GM18507 (cell line): ENCODE data around the gene EPAS1.

ENCODE experiments used
- DNase-seq: peaks from one replicate; pipeline ENCODE4 v3.0.0; 2011; ENCODE audit warnings: low read depth; ENCODE audit not compliant: insufficient read length; ENCODE audit errors: extremely low spot score
- FAIRE-seq: peaks from 2 replicates; lab custom pipeline; 2011; peaks lifted over from hg19 to GRCh38; lab: Jason Lieb, UNC

The EPAS1 gene

GRCh38 chr2:46296840-46297545, at the start of gene EPAS1:
Gene EPAS1 (plus strand): TSS chr2:46297407. CDS start chr2:46297912, 505 bp downstream.
- DNase-seq (peak; percentile 80), FAIRE-seq (peak; percentile 9)

- FAIRE-seq, result no peak
Observed at GRCh38 chr2:46248171-46248570, 49.0 kb upstream of the EPAS1 start.

DNA sequence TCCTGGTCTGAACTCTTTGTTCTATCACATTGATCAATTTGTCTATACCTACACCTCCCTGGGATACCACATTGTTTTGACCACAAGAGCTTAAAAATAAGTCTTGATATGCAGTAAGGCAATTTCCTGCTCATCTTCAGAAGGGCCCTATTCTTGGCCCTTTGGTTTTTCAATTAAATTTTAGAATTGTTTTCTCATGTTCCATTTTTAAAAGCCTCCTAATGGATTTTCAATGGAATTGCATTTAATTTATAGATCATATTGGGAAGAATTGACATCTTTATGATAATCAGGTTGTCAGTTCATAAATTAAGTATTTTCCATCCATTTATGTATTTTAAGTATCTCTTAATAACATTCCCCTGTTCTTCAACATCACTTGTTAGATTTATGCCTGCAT, 47.6 kb upstream of the EPAS1 start:
- no peak for FAIRE-seq
- DNase-seq, result no peak

More at GRCh38 chr2:46248171-46248570, 49.0 kb upstream of the EPAS1 start:
- no peak for DNase-seq

DNA sequence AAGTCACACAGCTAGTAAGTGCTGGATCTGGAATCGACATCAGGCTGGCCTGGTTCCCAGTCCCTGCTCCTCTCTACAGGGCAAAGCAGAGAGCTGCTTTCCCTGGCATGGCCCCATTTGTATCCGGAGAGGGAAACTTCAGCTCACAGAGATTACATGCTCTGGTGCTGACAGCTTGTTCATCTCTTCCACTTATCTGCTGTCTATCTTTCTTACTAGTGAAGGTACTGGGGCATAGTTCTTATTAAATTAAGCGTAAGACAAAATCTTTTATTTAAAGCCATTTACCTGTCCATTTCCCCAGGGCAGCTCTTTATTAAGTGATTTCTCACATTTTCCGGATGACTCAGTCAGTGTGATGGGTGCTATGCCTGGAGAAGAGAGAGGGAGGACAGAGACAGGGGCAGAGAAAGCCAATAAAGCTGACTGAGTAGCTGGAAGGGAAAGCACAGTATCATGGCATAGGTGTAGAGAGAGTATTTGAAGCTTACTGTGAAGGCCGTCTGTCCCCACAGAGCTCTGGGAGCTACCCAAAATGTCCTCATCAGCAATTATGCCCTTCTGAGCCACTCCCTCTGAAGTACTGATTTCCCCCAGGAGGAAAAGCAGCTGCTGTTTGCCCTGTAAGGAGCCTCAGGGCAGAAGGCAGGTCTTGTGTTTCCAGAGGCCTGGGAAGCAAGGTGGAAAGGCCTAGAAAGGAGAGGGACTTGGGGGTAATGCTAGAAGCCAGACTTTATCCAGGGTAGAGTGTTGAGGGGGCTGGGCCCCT, 44.1 kb upstream of the EPAS1 start:
- no peak for FAIRE-seq
- no peak for DNase-seq

GRCh38 chr2:46254474-46254873, 42.7 kb upstream of the EPAS1 start:
- DNase-seq (no peak), FAIRE-seq (no peak)

DNA sequence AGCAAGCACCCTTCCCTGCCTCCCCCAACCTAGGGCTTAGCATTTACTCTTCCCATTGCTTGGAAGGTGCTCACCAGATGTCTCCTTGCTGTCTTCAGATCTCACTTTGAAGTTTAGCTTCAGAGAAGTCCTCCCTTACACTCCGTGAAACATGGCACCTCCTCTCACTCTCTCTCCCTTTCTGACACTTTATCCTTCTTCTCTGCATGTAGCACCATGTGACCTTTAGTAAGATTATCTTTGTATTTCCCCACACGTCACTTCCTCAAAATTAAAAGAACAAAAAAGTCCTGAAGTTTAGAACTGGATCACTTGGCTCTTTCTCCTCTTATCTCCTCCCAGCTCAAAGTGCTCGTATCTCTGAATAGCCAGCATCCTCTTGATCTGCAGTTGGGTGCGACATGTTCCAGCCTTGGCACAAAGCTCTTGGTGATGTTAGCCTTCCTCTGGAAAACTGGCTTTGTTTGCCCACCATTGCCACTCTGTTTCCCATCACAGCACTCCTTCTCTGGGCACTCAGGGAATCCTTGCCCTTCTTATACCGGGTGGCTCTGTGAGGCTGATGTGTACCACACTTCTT, 40.6 kb upstream of the EPAS1 start:
- no peak for DNase-seq
- FAIRE-seq, result no peak

GRCh38 chr2:46257476-46257875, 39.7 kb upstream of the EPAS1 start:
- FAIRE-seq (no peak), DNase-seq (no peak)

- FAIRE-seq, result no peak
- DNase-seq, result no peak
Observed at GRCh38 chr2:46257980-46258379, 39.2 kb upstream of the EPAS1 start.

- FAIRE-seq (no peak), DNase-seq (no peak)
Observed at GRCh38 chr2:46258937-46259776, 38.0 kb upstream of the EPAS1 start.

- DNase-seq, result no peak
- no peak for FAIRE-seq
Observed at GRCh38 chr2:46259777-46260168, 37.4 kb upstream of the EPAS1 start.

GRCh38 chr2:46260305-46260704, 36.9 kb upstream of the EPAS1 start:
- DNase-seq (no peak), FAIRE-seq (no peak)

GRCh38 chr2:46262248-46262938, 34.8 kb upstream of the EPAS1 start:
- no peak for DNase-seq
- no peak for FAIRE-seq

- no peak for FAIRE-seq
Observed at GRCh38 chr2:46263347-46263746, 33.9 kb upstream of the EPAS1 start.

DNA sequence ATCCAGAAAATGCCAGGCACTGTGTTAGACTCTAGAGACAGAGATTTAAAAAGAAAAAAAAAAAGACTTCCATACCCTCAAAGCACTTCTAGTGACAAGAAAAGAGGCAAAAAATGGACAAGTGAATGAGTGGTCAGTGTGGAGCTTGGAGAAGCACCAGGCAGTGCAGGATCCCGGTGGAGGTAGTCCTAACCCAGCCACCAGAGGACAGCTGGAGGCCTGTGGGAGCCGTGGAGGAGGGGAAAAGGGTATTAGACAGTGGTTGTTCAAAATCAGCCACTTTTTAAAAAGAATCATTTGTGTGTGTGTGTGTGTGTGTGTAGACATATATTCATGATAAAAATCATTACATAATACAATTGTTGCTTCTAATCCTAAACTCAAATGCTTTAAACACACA, 32.8 kb upstream of the EPAS1 start:
- no peak for DNase-seq
- FAIRE-seq, result no peak

More at GRCh38 chr2:46263347-46263746, 33.9 kb upstream of the EPAS1 start:
- DNase-seq, result no peak

- FAIRE-seq (no peak), DNase-seq (no peak)
Observed at GRCh38 chr2:46266134-46266533, 31.1 kb upstream of the EPAS1 start.

DNA sequence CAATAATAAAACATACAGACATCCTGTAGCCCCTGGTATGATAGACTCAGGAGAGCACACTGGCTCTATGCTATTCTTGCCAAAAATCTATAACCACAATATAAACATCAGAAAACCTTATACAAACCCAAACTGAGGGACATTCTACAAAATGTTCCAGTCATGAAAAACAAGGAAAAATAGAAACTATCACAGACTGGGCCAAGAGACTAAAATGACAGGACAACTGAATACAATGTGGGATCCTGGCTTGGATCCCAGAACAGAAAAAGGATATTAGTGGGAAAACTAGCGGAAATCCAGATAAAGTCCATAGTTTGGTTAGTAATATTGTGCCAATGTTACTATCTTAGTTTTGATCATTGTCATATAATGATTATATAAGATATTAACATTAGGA, 29.6 kb upstream of the EPAS1 start:
- no peak for DNase-seq
- no peak for FAIRE-seq

GRCh38 chr2:46268196-46268595, 29.0 kb upstream of the EPAS1 start:
- DNase-seq (no peak), FAIRE-seq (peak; percentile 64)

DNA sequence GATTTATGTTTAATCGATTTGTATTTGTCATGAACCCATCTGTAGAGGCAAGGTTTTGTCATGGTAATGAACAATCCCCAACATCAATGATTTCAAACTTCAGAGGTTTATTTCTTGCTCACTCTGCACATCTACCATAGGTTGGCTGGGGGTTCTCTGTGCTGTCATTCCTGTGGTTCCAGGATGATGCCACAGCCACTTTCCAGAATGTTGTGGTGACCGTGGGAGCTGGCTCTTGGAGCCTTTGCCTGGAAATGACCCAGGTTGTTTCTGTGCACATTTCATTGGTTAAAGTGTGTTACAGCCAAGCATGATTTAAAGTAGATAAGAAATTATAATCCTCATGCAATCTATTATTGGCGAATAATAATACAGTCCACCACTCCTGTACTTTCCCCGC, 28.2 kb upstream of the EPAS1 start:
- no peak for FAIRE-seq
- no peak for DNase-seq

GRCh38 chr2:46269544-46270273, 27.5 kb upstream of the EPAS1 start:
- DNase-seq (no peak), FAIRE-seq (no peak)
